Tibial nerve (tissue), 3 donors: Measurements from ENCODE around the gene ATP1B1.

Source experiments
- POLR2A ChIP-seq, 2 donors: fragments of 450-650 bp; IDR thresholded peaks; one replicate each; pipeline ENCODE4 v1.6.1; 2017; ENCODE audit warnings: antibody characterized with exemption in 2 of 2, mild to moderate bottlenecking in 2 of 2, moderate library complexity in 2 of 2
- TF ChIP-seq, protein P1 (sequence below), 5 experiments: fragments of 200-600 bp in 3 of 5; fragments of 450-650 bp in 2 of 5; sonication (generic) in 3 of 5; IDR thresholded peaks; one replicate each; pipeline ENCODE4 v1.5.1; 2016 to 2019; ENCODE audit warnings: antibody characterized with exemption in 5 of 5, mild to moderate bottlenecking in 3 of 5, moderate library complexity in 2 of 5

DNA sequence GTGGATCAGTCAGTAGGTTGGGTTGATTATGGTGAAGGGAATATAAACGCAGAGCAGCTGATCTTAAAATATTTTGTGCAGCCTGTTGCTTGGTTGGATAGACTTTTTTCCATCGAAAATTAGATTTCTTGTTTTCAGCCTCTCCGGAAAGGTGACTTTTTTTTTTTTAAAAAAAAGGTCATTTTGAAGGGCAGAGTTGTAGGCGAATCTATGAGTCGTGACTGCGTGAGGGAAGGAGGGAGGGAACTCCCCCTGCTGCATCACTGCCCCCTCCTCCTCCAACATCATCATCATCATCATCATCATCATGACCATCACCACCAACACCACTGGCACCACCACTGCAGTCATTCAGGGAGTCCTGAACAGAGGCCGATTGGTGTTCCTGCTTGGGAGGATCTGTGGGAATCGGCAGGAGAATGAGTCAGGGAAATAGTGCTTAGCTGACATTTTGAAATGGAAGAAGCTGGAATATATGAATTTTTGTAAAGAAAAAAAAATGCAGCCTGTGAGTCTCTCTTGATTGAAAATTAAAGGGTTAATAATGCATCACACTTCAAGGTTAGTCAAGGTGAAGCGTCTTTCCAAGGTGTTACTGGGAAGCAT, 1.2 kb downstream of the ATP1B1 start:
- TF ChIP-seq, protein P1, sequence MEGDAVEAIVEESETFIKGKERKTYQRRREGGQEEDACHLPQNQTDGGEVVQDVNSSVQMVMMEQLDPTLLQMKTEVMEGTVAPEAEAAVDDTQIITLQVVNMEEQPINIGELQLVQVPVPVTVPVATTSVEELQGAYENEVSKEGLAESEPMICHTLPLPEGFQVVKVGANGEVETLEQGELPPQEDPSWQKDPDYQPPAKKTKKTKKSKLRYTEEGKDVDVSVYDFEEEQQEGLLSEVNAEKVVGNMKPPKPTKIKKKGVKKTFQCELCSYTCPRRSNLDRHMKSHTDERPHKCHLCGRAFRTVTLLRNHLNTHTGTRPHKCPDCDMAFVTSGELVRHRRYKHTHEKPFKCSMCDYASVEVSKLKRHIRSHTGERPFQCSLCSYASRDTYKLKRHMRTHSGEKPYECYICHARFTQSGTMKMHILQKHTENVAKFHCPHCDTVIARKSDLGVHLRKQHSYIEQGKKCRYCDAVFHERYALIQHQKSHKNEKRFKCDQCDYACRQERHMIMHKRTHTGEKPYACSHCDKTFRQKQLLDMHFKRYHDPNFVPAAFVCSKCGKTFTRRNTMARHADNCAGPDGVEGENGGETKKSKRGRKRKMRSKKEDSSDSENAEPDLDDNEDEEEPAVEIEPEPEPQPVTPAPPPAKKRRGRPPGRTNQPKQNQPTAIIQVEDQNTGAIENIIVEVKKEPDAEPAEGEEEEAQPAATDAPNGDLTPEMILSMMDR (IDR thresholded peaks at IDR 0.05), result no peak
- TF ChIP-seq POLR2A (IDR thresholded peaks at IDR 0.05), result no peak
